Esophagus mucosa (tissue), 1 donor: Measurements from ENCODE around the gene DHRS2. TPM values are rescaled to one million over a fixed set of nuclear protein-coding genes. Genes with fewer than 3 reads are reported as not detected.

Source experiments
- total RNA-seq: library from RNA; stranded (reverse); gene quantifications from one replicate; pipeline ENCODE4 v1.2.4, GENCODE V29; 2023
- donor health status: DM: yes; HTN: yes; CAD: no.

DHRS2 gene
- total RNA-seq, 1 donor from 2014 or later: not detected

Other genes starting within 250 kb of the DHRS2 start
- gene MYH6, start 228.1 kb upstream of the DHRS2 start, total RNA-seq: not detected
- 0.72 TPM for gene MYH7, start 200.7 kb upstream of the DHRS2 start, total RNA-seq
- 20.4 TPM for gene NGDN, start 166.7 kb upstream of the DHRS2 start, total RNA-seq
- gene ZFHX2, start 84.6 kb upstream of the DHRS2 start, total RNA-seq: 0.44 TPM
- 7.6 TPM for gene THTPA, start 80.1 kb upstream of the DHRS2 start, total RNA-seq
- 81.3 TPM for gene AP1G2, start 68.6 kb upstream of the DHRS2 start, total RNA-seq
- gene JPH4, start 57.6 kb upstream of the DHRS2 start, total RNA-seq: 0.04 TPM